DOHH2 (cell line): ENCODE results near the gene ANKRD23.

Experiments used
- H3F3A ChIP-seq: fragments of 200-600 bp; sonication (generic), shearing (Covaris generic); 2 replicates; pipeline ENCODE4 v1.6.0; 2016; ENCODE audit warnings: antibody characterized with exemption, mild to moderate bottlenecking; ENCODE audit not compliant: control insufficient read depth, insufficient read depth
- H3K27ac ChIP-seq: fragments of 200-600 bp; sonication (generic); 2 replicates; pipeline ENCODE4 v1.5.1; 2014; ENCODE audit warnings: low read depth, mild to moderate bottlenecking, low read length, moderate library complexity
- H3K27me3 ChIP-seq: fragments of 200-600 bp; sonication (generic); 2 replicates; pipeline ENCODE4 v1.6.1; 2014; ENCODE audit warnings: mild to moderate bottlenecking, low read length, mixed read lengths; ENCODE audit not compliant: control insufficient read depth
- H3K36me3 ChIP-seq: fragments of 200-600 bp; sonication (generic); 2 replicates; pipeline ENCODE4 v1.6.1; 2014; ENCODE audit warnings: mild to moderate bottlenecking, low read length, moderate library complexity, mixed read lengths; ENCODE audit not compliant: control insufficient read depth
- H3K4me1 ChIP-seq: fragments of 200-600 bp; sonication (generic); 2 replicates; pipeline ENCODE4 v1.6.1; 2014; ENCODE audit warnings: mild to moderate bottlenecking, low read length, mixed read lengths; ENCODE audit not compliant: control insufficient read depth
- H3K4me2 ChIP-seq: fragments of 200-600 bp; sonication (generic); 2 replicates; pipeline ENCODE4 v1.6.0; 2014; ENCODE audit warnings: mild to moderate bottlenecking, low read length, moderate library complexity
- H3K4me3 ChIP-seq: fragments of 200-600 bp; sonication (generic); 2 replicates; pipeline ENCODE4 v1.5.1; 2014; ENCODE audit warnings: mild to moderate bottlenecking, low read length, mixed read lengths
- H3K79me2 ChIP-seq: fragments of 200-600 bp; sonication (generic); 2 replicates; pipeline ENCODE4 v1.6.1; 2014; ENCODE audit warnings: mild to moderate bottlenecking, low read length, mixed read lengths; ENCODE audit not compliant: control insufficient read depth
- H3K9me2 ChIP-seq: fragments of 200-600 bp; sonication (generic); replicated peaks from 2 replicates; pipeline ENCODE4 v1.6.1; 2014; ENCODE audit warnings: mild to moderate bottlenecking, low read length, mixed read lengths; ENCODE audit not compliant: control insufficient read depth
- H3K9me3 ChIP-seq: fragments of 200-600 bp; sonication (generic); 2 replicates; pipeline ENCODE4 v1.6.1; 2014; ENCODE audit warnings: antibody characterized with exemption, low read length, mixed read lengths; ENCODE audit not compliant: control insufficient read depth, insufficient read depth
- H4K20me1 ChIP-seq: fragments of 200-600 bp; sonication (generic); 2 replicates; pipeline ENCODE4 v1.6.0; 2014; ENCODE audit warnings: low read depth, mild to moderate bottlenecking, antibody characterized with exemption, low read length, moderate library complexity; ENCODE audit not compliant: control insufficient read depth, insufficient read depth
- EZH2phosphoT487 ChIP-seq: fragments of 200-600 bp; sonication (generic); IDR thresholded peaks from 2 replicates; pipeline ENCODE4 v1.6.1; 2017; ENCODE audit warnings: borderline replicate concordance, mild to moderate bottlenecking, antibody characterized with exemption, low read length, moderate library complexity, mixed read lengths
- TF ChIP-seq, protein P1 (sequence below): fragments of 200-600 bp; sonication (generic); IDR thresholded peaks from one replicate; pipeline ENCODE4 v1.5.1; 2014; ENCODE audit warnings: antibody characterized with exemption, mild to moderate bottlenecking, low read depth, low read length; ENCODE audit not compliant: poor library complexity, severe bottlenecking

ANKRD23 gene

DNA sequence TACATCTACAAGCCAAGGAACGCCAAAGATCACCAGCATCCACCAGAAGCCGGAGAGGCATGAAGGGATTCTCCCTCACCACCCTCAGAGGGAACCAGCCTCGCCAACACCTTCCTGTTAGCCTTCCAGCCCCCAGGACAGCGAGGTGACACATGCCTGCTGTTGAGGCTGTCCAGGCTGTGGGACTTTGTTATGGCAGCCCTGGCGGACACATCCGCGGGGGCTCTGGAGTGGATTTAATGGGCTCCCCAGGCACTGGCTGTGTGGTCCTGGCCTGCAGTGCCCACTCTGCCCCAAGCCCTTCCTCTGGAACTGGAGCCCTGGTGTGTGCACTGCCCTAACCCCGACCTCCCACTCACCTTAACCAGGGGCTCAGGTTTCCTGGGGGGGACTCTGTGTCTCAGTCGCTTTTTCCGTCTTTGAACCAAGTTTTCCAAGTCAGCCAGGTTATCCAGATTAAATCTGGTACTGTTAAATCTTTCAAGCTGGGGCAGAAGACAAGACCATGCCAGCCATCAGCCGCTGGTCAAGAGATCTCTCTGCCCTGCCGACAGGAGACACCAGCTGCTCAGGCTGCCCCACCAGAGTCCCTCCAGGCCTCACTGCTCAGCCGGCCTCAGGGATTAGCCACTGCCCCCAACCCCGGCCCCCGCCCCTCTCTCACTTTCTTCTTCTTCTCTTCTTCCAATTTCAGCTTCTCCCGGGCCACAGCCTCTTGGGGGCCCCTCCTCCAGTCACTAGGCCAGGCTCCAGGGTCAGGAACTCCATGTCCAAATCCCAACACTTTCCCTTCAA lies 1.9 kb downstream of the ANKRD23 start:
- Histone ChIP-seq H3K4me2 (no peak overlapping the region), H3K4me1 (peaks cover 17% of the 10 kb centered on the region), H4K20me1 (no peaks in the 10 kb centered on the region), H3K79me2 (no peaks in the 10 kb centered on the region), H3K4me3 (no peak overlapping the region), H3K36me3 (peaks cover 2% of the 10 kb centered on the region; the same call in 1 of the 2 replicates), H3K27me3 (no peaks in the 10 kb centered on the region), H3K9me2 (no peaks in the 10 kb centered on the region), H3K9me3 (no peaks in the 10 kb centered on the region), H3K27ac (no peak overlapping the region), H3F3A (no peaks in the 10 kb centered on the region)
- no peak for TF ChIP-seq EZH2phosphoT487
- TF ChIP-seq, protein P1, sequence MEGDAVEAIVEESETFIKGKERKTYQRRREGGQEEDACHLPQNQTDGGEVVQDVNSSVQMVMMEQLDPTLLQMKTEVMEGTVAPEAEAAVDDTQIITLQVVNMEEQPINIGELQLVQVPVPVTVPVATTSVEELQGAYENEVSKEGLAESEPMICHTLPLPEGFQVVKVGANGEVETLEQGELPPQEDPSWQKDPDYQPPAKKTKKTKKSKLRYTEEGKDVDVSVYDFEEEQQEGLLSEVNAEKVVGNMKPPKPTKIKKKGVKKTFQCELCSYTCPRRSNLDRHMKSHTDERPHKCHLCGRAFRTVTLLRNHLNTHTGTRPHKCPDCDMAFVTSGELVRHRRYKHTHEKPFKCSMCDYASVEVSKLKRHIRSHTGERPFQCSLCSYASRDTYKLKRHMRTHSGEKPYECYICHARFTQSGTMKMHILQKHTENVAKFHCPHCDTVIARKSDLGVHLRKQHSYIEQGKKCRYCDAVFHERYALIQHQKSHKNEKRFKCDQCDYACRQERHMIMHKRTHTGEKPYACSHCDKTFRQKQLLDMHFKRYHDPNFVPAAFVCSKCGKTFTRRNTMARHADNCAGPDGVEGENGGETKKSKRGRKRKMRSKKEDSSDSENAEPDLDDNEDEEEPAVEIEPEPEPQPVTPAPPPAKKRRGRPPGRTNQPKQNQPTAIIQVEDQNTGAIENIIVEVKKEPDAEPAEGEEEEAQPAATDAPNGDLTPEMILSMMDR: no peak

DNA sequence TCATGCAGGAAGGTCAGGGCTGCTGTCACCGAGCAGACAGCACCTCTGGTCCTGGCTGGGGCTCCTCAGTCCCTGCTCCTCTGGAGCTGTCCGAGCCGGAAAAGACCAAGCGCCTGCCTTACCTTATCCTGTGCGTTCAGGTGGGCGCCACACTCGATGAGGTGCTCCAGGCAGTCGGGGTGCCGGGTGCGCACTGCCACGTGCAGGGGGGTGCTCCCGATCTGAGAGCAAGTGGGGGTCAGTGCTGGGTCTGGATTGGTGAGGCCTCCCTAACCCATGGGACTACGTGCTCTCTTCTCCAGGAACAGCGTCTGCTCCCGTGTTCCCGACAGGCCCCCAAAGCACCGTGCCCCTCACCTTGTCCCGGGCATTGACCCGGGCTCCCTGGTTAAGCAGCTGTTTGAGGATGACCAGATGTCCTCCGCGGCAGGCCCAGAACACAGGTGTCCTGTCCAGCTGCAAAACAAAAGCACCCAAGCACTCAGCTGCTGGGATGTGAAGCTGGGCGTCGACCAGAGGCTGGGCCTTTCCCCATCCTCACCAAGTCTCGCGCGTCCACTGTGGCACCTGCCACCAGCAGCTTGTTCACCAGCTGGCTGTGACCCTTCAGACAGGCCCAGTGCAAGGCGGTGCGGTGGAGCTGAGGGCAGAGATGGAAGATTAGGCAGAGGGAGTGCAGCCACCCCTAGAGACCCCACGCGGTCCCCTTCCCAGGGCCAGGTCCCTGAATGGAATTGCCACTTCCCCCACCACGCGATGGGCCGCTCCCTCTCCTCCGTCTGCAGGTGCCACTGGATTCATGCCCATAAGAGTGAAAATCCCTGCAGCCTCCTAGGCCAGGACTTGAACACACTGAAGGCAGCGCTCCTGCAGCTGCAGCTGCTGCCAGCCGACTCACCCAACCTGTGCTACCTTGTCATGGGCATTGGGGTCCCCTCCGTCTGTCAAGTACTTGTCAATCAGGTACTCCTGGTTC lies 3.7 kb downstream of the ANKRD23 start:
- Histone ChIP-seq H4K20me1 (no peaks in the 10 kb centered on the region), H3K9me3 (no peaks in the 10 kb centered on the region), H3K9me2 (no peaks in the 10 kb centered on the region), H3K36me3 (peaks cover under 1% of the 10 kb centered on the region), H3K79me2 (no peaks in the 10 kb centered on the region), H3K27me3 (no peaks in the 10 kb centered on the region), H3K27ac (no peak overlapping the region), H3K4me3 (peak overlapping the region; percentile 42), H3F3A (no peaks in the 10 kb centered on the region), H3K4me2 (peak overlapping the region; percentile 40), H3K4me1 (peaks cover 17% of the 10 kb centered on the region)
- TF ChIP-seq, protein P1: no peak
- TF ChIP-seq EZH2phosphoT487: no peak

DNA sequence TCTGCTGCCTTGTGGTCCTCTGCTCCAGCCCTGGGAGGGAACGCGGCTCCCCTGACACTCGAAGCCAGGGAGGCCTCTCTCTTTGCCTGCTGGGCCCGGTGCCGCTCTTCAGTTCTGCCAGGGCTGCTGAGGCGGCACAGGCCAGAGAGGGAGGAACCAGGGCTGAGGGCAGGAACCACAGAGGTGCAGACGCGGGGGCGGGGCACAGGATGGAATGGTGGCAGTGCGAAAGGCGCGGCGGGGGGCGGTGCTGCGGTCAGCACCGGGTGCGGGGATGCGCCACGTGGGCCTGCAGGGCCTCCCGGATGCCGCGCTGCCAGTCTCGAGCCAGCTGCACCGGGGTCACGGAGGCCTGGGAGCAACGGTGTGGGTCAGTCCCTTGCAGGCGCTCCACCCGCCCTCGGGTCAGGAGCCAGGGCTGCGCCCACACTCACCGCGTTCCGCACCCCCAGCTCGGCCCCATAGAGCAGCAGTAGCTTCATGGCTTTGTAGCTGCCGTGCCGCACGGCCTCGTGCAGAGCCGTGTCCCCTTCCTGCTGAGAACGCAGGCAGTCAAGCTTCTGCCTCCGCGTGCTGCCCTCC lies 4.4 kb downstream of the ANKRD23 start:
- TF ChIP-seq, protein P1: no peak
- TF ChIP-seq EZH2phosphoT487: no peak
- Histone ChIP-seq H4K20me1 (no peaks in the 10 kb centered on the region), H3K4me1 (peaks cover 17% of the 10 kb centered on the region), H3K9me2 (no peaks in the 10 kb centered on the region), H3K4me3 (peak overlapping the region; percentile 42), H3K36me3 (peaks cover 8% of the 10 kb centered on the region), H3K27ac (no peak overlapping the region), H3K79me2 (no peaks in the 10 kb centered on the region), H3F3A (no peaks in the 10 kb centered on the region), H3K4me2 (peak overlapping the region; percentile 40), H3K9me3 (no peaks in the 10 kb centered on the region), H3K27me3 (no peaks in the 10 kb centered on the region)
